Stimulated activated CD4-positive, alpha-beta T cell treated with anti-CD3 and anti-CD28 coated beads, Interleukin-4, amount 100 ng/mL, for 1 hour (primary cell): Measurements from ENCODE around the gene GRIK1.
"Not testable (repeated sequence)": the region's sequence is repeated elsewhere in the genome, so short reads cannot be mapped to it uniquely, and the experiment has no call there.

Source experiments
- DNase-seq: peaks from one replicate; pipeline ENCODE4 v3.0.0-alpha.2; 2020

Gene GRIK1

GRCh38 chr21:29638761-29639327, 301.0 kb downstream of the GRIK1 start:
- no peak for DNase-seq

GRCh38 chr21:29638138-29638537, 301.7 kb downstream of the GRIK1 start:
- DNase-seq = no peak

- DNase-seq = no peak
Measured at GRCh38 chr21:29637553-29637952, 302.2 kb downstream of the GRIK1 start.

- DNase-seq = no peak
Measured at GRCh38 chr21:29637134-29637533, 302.7 kb downstream of the GRIK1 start.

- DNase-seq = no peak
Measured at GRCh38 chr21:29634418-29634817, 305.4 kb downstream of the GRIK1 start.

- DNase-seq = no peak
Measured at GRCh38 chr21:29633756-29634155, 306.0 kb downstream of the GRIK1 start.

- no peak for DNase-seq
Measured at GRCh38 chr21:29630441-29630840, 309.4 kb downstream of the GRIK1 start.

- no peak for DNase-seq
Measured at GRCh38 chr21:29627905-29628304, 311.9 kb downstream of the GRIK1 start.

GRCh38 chr21:29626801-29627470, 312.9 kb downstream of the GRIK1 start:
- DNase-seq = no peak

- no peak for DNase-seq
Measured at GRCh38 chr21:29625990-29626389, 313.8 kb downstream of the GRIK1 start.

- no peak for DNase-seq
Measured at GRCh38 chr21:29624776-29625175, 315.0 kb downstream of the GRIK1 start.

- DNase-seq = no peak
Measured at GRCh38 chr21:29621525-29621924, 318.3 kb downstream of the GRIK1 start.

GRCh38 chr21:29616209-29616751, 323.5 kb downstream of the GRIK1 start:
- no peak for DNase-seq

GRCh38 chr21:29613877-29614276, 325.9 kb downstream of the GRIK1 start:
- no peak for DNase-seq

GRCh38 chr21:29613021-29613420, 326.8 kb downstream of the GRIK1 start:
- DNase-seq = no peak

- no peak for DNase-seq
Measured at GRCh38 chr21:29610779-29611360, 328.9 kb downstream of the GRIK1 start.

- no peak for DNase-seq
Measured at GRCh38 chr21:29606613-29607012, 333.2 kb downstream of the GRIK1 start.

GRCh38 chr21:29605219-29605618, 334.6 kb downstream of the GRIK1 start:
- not testable (repeated sequence) for DNase-seq

GRCh38 chr21:29604076-29604475, 335.7 kb downstream of the GRIK1 start:
- no peak for DNase-seq

GRCh38 chr21:29601047-29601446, 338.7 kb downstream of the GRIK1 start:
- DNase-seq = no peak

- DNase-seq = no peak
Measured at GRCh38 chr21:29586696-29587095, 353.1 kb downstream of the GRIK1 start.

- no peak for DNase-seq
Measured at GRCh38 chr21:29585462-29585861, 354.3 kb downstream of the GRIK1 start.

GRCh38 chr21:29583424-29583924, 356.3 kb downstream of the GRIK1 start:
- DNase-seq = no peak

GRCh38 chr21:29582855-29583254, 356.9 kb downstream of the GRIK1 start:
- DNase-seq = no peak
